ENCODE results near the gene UBE2R2. TPM values are rescaled to one million over a fixed set of nuclear protein-coding genes. Genes with fewer than 3 reads are reported as not detected.
A peak's percentile ranks its signal among the peaks of the same experiment; 100 is the strongest.
"Not testable (repeated sequence)": the region's sequence is repeated elsewhere in the genome, so short reads cannot be mapped to it uniquely, and the experiment has no call there.

The UBE2R2 gene
- total and polyA plus RNA-seq, 10 of the 15 experiments (the other 5 are each of a cell fraction or from before 2014, with no cell fraction given): 7.2 to 32.8 (median 17.2) TPM

DNA sequence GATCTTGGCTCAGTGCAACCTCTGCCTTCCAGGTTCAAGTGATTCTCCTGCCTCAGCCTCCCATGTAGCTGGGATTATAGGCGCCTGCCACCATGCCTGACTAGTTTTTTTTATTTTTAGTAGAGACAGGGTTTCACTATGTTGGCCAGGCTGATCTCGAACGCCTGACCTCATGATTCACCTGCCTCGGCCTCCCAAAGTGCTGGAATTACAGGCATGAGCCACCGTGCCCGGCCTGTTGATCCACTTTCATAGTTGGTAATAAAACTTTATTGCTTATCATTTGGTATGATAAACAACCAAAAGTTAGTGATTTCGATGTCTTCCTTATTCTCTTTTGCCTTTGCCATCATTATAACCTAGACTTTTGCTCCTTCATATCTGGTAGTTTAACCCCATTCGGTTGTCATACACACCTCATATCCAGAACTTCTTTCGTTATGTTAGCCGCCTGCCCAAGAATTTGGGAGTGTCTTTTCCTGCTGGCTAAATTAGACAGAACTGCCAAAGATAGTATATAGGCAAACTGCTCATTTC lies 45.0 kb downstream of the UBE2R2 start:
- Histone ChIP-seq H2AFZ (ENCODE audit: control insufficient read depth, low read depth, low read length) (no peak overlapping the region), H4K20me1 (ENCODE audit: control insufficient read depth, insufficient read depth) (no peaks in the 10 kb centered on the region), H3K27me3 (replicated peaks in 1 of 2; ENCODE audit: control insufficient read depth in 2 of 2, insufficient read depth in 2 of 2, low read length in 1 of 2) (no peaks in the 10 kb centered on the region), H3K27ac (ENCODE audit: control insufficient read depth, insufficient read depth) (no peak overlapping the region), H3K9ac (ENCODE audit: control insufficient read depth, insufficient read depth, low read length) (no peak overlapping the region), H3K4me1 (ENCODE audit: control insufficient read depth, insufficient read depth, low read length) (no peaks in the 10 kb centered on the region), H3K4me3 (no peak overlapping the region), H3K79me2 (ENCODE audit: control insufficient read depth, insufficient read depth, low read length) (peaks cover 58% of the 10 kb centered on the region), H3K4me2 (ENCODE audit: control insufficient read depth, insufficient read depth) (no peak overlapping the region), H3K36me3 (ENCODE audit: control insufficient read depth in 2 of 2, insufficient read depth in 2 of 2, low read length in 1 of 2) (peaks cover 0 to 12% of the 10 kb centered on the region in 2 experiments; a peak in 2 of 4 replicates), H3K9me3 (replicated peaks; ENCODE audit: control insufficient read depth, insufficient read depth, low read length) (peaks cover 2% of the 10 kb centered on the region; the same call in 2 of the 3 replicates)
- SMC1A ChIA-PET (ENCODE audit: uncharacterized antibody, unreplicated experiment): interaction anchor here (0.5 to 2.0 kb wide), 3 partner anchors 31 to 379 kb away, joined by 3 to 5 read pairs (median 3); no protein-coding TSS in a partner anchor
- intact Hi-C loops (cut with micrococcal nuclease; ENCODE audit: unreplicated experiment): no loop called here
- RAD21 ChIA-PET (ENCODE audit: unreplicated experiment): no interaction called here
- BruUV-seq (replicated peaks): TSS peak; percentile 29
- TF ChIP-seq SREBF2 (IDR thresholded peaks at IDR 0.05; ENCODE audit: low read length): no peak
- no peak for TF ChIP-seq KAT2A (conservative IDR thresholded peaks at IDR 0.05; ENCODE audit: control insufficient read depth, low read depth, low read length)
- no peak for TF ChIP-seq NR2F1 (conservative IDR thresholded peaks at IDR 0.05)
- TF ChIP-seq, protein P1, sequence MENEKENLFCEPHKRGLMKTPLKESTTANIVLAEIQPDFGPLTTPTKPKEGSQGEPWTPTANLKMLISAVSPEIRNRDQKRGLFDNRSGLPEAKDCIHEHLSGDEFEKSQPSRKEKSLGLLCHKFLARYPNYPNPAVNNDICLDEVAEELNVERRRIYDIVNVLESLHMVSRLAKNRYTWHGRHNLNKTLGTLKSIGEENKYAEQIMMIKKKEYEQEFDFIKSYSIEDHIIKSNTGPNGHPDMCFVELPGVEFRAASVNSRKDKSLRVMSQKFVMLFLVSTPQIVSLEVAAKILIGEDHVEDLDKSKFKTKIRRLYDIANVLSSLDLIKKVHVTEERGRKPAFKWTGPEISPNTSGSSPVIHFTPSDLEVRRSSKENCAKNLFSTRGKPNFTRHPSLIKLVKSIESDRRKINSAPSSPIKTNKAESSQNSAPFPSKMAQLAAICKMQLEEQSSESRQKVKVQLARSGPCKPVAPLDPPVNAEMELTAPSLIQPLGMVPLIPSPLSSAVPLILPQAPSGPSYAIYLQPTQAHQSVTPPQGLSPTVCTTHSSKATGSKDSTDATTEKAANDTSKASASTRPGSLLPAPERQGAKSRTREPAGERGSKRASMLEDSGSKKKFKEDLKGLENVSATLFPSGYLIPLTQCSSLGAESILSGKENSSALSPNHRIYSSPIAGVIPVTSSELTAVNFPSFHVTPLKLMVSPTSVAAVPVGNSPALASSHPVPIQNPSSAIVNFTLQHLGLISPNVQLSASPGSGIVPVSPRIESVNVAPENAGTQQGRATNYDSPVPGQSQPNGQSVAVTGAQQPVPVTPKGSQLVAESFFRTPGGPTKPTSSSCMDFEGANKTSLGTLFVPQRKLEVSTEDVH (IDR thresholded peaks at IDR 0.05; ENCODE audit: low read depth, partially characterized antibody): no peak
- no peak for TF ChIP-seq IKZF1 (conservative IDR thresholded peaks at IDR 0.05)
- no peak for TF ChIP-seq NFIC (IDR thresholded peaks at IDR 0.05; ENCODE audit: low read depth, low read length)
- no peak for TF ChIP-seq SMAD5 (IDR thresholded peaks at IDR 0.05; ENCODE audit: low read depth)
- ATAC-seq: no peak
- no peak for DNase-seq (ENCODE audit: low read depth, low spot score)
- no peak for FAIRE-seq
- CTCF ChIA-PET: no interaction called here
- in situ Hi-C loops (cut with MboI): no loop called here
- WGBS (ENCODE audit: insufficient coverage, insufficient replicate concordance, low lambda C conversion rate, missing lambda C conversion rate): 91% methylated on average over 10 of the region's 10 CpGs
- POLR2A ChIA-PET: no interaction called here

GRCh38 chr9:33863027-33863426 lies 46.1 kb downstream of the UBE2R2 start:
- ChIA-PET CTCF (interaction anchor here (0.6 kb wide), 1 partner anchor 247 kb away, joined by 3 read pairs; no protein-coding TSS in a partner anchor), SMC1A (ENCODE audit: uncharacterized antibody, unreplicated experiment) (interaction anchor here (2.0 kb wide), 1 partner anchor 49 kb away, joined by 5 read pairs; no protein-coding TSS in a partner anchor), POLR2A (interaction anchor here (0.7 kb wide), 1 partner anchor 401 kb away, joined by 3 read pairs; no protein-coding TSS in a partner anchor)
- RAD21 ChIA-PET (ENCODE audit: unreplicated experiment); intact Hi-C loops (cut with micrococcal nuclease; ENCODE audit: unreplicated experiment); in situ Hi-C loops (cut with MboI); FAIRE-seq; H3K9me3 ChIP-seq (replicated peaks; ENCODE audit: control insufficient read depth, insufficient read depth, low read length); DNase-seq (ENCODE audit: low read depth, low spot score); H2AFZ ChIP-seq (ENCODE audit: control insufficient read depth, low read depth, low read length); H3K4me1 ChIP-seq (ENCODE audit: control insufficient read depth, insufficient read depth, low read length); H3K4me2 ChIP-seq (ENCODE audit: control insufficient read depth, insufficient read depth); H3K9ac ChIP-seq (ENCODE audit: control insufficient read depth, insufficient read depth, low read length); H3K4me3 ChIP-seq; ATAC-seq; BruUV-seq (replicated peaks); H3K27me3 ChIP-seq (replicated peaks in 1 of 2; ENCODE audit: control insufficient read depth in 2 of 2, insufficient read depth in 2 of 2, low read length in 1 of 2); H4K20me1 ChIP-seq (ENCODE audit: control insufficient read depth, insufficient read depth); H3K27ac ChIP-seq (ENCODE audit: control insufficient read depth, insufficient read depth): not testable (repeated sequence)
- Histone ChIP-seq H3K79me2 (ENCODE audit: control insufficient read depth, insufficient read depth, low read length) (peaks cover 54% of the 10 kb centered on the region), H3K36me3 (ENCODE audit: control insufficient read depth in 2 of 2, insufficient read depth in 2 of 2, low read length in 1 of 2) (peaks cover 0 to 17% of the 10 kb centered on the region in 2 experiments; a peak in 2 of 4 replicates)
- WGBS (ENCODE audit: insufficient coverage, insufficient replicate concordance, low lambda C conversion rate, missing lambda C conversion rate): 48% methylated on average over 8 of the region's 8 CpGs

Data from GM12878 (cell line).